Superior temporal gyrus (tissue), 1 donor: ENCODE data around the gene OPCML.

Experiments
- DNase-seq: peaks from one replicate; pipeline ENCODE4 v3.0.0-alpha.2; 2016; ENCODE audit errors: extremely low spot score

The OPCML gene

GRCh38 chr11:133176748-133177147 is 355.6 kb downstream of the OPCML start:
- DNase-seq, result no peak

GRCh38 chr11:133175103-133175502 is 357.2 kb downstream of the OPCML start:
- DNase-seq, result no peak

GRCh38 chr11:133173810-133174412 is 358.4 kb downstream of the OPCML start:
- no peak for DNase-seq

- no peak for DNase-seq
These were observed 360.0 kb downstream of the OPCML start for GRCh38 chr11:133172349-133172748.

GRCh38 chr11:133171374-133171773 is 360.9 kb downstream of the OPCML start:
- no peak for DNase-seq

GRCh38 chr11:133168016-133168415 is 364.3 kb downstream of the OPCML start:
- no peak for DNase-seq

- DNase-seq, result no peak
These were observed 365.6 kb downstream of the OPCML start for GRCh38 chr11:133166662-133167061.

- DNase-seq, result no peak
These were observed 367.3 kb downstream of the OPCML start for GRCh38 chr11:133164986-133165385.

- DNase-seq, result peak; percentile 92
These were observed 368.6 kb downstream of the OPCML start for GRCh38 chr11:133163463-133164419.

GRCh38 chr11:133162227-133162626 is 370.1 kb downstream of the OPCML start:
- DNase-seq, result no peak

GRCh38 chr11:133160754-133161153 is 371.5 kb downstream of the OPCML start:
- DNase-seq, result no peak

GRCh38 chr11:133156986-133157745 is 375.1 kb downstream of the OPCML start:
- DNase-seq, result peak; percentile 51

GRCh38 chr11:133154781-133155180 is 377.5 kb downstream of the OPCML start:
- no peak for DNase-seq

GRCh38 chr11:133154076-133154475 is 378.2 kb downstream of the OPCML start:
- DNase-seq, result no peak

GRCh38 chr11:133153031-133153430 is 379.3 kb downstream of the OPCML start:
- DNase-seq, result no peak

- no peak for DNase-seq
These were observed 382.6 kb downstream of the OPCML start for GRCh38 chr11:133149698-133150097.

GRCh38 chr11:133147625-133148024 is 384.7 kb downstream of the OPCML start:
- DNase-seq, result no peak

GRCh38 chr11:133146697-133147306 is 385.5 kb downstream of the OPCML start:
- no peak for DNase-seq

GRCh38 chr11:133137939-133138338 is 394.4 kb downstream of the OPCML start:
- DNase-seq, result peak; percentile 45

- no peak for DNase-seq
These were observed 395.0 kb downstream of the OPCML start for GRCh38 chr11:133137270-133137669.

- no peak for DNase-seq
These were observed 395.9 kb downstream of the OPCML start for GRCh38 chr11:133136376-133136775.
